EL (cell line): ENCODE data around the gene CYP24A1.

Experiments
- DNase-seq: peaks from one replicate; pipeline ENCODE4 v3.0.0-alpha.2; 2016

Gene CYP24A1

GRCh38 chr20:54173653-54174456, at the start of gene CYP24A1:
CYP24A1 (minus strand) TSS chr20:54173986; CDS start chr20:54173579, 407 bp downstream.
- DNase-seq = peak; percentile 13

DNA sequence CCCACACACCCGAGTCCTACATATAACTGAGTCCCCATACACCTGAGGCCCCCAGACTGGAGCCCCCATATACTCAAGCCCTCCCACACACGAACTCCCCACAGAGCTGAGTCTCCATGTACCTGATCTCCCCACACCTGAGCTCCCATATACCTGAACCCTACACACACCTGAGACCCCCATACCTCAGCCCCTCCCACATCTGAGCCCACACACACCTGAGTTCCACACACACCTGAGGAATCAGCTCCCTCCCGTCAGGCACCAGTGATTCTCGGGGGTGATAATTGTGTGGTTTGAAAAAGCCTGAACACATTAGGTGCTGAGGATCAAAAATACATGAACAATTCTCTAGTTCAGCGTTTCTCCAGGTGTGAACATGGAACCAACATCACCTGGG, 49.5 kb upstream of the CYP24A1 start:
- no peak for DNase-seq

- no peak for DNase-seq
Measured at GRCh38 chr20:54221996-54222890, 48.5 kb upstream of the CYP24A1 start.

GRCh38 chr20:54221353-54221752, 47.6 kb upstream of the CYP24A1 start:
- DNase-seq = no peak

GRCh38 chr20:54220722-54221121, 46.9 kb upstream of the CYP24A1 start:
- no peak for DNase-seq

DNA sequence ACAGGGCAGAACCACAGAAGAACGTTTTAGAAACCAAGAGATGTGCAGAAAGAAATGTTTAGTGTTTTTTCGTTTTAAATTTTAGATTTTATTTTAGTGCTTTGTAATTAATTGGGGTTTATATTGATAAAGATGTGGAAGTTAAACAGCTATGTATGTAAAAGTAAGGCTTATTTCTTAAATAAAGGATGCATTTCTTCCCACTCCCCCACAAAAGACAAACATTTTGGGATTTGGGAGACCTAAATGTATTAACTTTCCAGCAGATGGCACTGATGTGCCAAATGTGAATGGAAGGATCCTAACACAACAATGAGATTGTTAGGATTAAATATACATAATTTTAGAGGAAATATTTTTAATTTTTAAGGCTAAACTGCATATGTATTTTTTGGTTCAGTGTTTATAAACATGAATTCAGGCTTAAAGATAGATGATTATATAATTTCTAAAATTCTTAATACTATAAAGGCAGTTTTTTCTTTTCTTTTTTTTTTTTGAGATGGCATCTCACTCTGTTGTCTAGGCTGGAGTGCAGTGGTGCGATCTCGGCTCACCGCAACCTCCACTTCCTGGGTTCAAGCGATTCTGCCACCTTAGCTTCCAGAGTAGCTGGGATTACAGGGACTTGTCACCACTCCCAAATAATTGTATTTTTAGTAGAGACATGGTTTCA, 46.1 kb upstream of the CYP24A1 start:
- DNase-seq = peak; percentile 35

- no peak for DNase-seq
Measured at GRCh38 chr20:54218470-54218869, 44.7 kb upstream of the CYP24A1 start.

DNA sequence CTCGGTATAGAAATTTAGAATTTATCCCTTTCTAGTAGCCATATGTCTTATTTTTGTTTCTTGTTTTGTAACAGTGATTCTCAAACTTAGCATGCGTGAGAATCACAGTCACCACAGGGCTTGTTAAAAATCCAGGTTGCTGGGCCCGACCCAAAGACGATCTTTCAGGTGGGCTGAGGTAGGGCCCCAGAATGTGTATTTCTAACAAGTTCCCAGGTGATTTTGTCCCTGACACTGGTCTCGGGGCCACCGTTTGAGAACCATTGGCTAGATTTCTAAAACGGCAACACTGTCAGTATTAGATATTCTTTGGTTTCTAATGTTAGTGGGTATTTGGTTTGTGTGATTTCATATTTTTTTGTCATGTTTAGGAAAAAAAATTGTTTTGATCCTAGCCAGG, 44.0 kb upstream of the CYP24A1 start:
- DNase-seq = no peak

DNA sequence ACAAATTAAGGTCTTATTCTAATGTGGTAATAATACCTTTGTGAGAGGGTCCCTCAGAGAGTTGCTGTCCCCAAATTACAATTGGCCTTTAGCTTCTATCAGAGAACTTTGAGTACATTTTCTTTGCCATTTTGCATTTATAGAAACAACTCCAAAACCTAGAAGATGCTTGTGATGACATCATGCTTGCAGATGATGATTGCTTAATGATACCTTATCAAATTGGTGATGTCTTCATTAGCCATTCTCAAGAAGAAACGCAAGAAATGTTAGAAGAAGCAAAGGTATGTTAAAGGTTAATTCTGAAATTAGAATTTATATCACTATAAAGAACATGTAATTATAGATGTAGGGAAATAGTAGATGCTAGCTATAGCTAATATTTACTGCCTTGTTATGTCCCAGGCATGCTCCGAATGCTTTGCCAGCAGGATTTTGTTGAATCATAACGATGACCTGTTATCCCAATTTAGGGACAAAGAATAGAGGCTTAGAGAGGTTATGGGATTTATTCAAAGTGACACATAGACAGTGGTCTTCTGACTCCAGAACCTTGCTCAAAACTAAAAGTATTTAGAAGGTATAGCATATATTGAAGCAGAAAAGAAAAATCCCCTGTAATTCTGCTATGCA, 41.5 kb upstream of the CYP24A1 start:
- no peak for DNase-seq

- DNase-seq = no peak
Measured at GRCh38 chr20:54214566-54214965, 40.8 kb upstream of the CYP24A1 start.

GRCh38 chr20:54212871-54213270, 39.1 kb upstream of the CYP24A1 start:
- no peak for DNase-seq

DNA sequence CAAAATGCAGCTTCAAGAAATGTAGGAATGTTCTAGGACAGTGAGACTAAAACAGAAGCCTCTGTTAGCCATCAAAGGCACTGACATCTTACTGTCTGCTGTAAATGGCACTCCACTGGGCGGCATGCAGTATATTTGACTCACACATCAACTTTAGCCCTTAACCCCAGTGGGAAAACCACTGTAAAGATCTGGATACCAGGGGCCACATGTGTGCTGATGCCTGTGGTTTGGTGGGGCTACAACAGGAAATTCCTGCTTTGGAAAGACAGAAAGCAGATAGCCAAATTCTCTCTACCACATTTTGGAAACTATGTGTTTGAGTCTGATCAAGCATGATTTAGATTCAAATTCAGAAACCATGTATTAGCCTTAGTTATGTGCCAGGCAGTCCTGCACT, 38.4 kb upstream of the CYP24A1 start:
- peak; percentile 80 for DNase-seq

DNA sequence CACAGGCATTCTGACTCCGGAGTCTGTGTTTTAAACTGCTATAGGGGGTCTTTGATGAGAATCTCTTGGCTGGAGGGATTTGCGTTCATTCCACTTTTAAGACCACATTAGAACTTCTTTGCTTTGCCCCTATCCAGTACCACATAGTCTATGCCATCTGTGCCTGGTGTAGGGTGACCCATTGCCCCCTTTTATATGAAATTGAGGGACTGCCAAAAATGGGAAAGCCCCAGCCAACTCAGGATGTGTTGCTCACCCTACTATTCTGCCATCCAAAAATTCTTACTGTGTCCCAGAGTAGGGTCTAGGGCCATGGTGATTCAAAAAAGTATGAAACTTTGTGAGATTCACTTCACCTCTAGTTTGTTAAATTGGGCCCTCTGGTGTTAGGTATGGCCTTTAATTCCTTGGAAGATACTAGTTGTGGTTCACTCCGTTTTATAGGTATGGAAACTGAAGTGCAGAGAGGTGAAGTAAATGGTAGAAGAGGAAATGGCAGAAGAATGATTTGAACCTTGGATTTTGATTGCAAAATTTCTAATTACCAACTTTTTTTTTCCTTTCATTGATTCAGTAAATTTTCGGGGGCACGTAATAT, 35.5 kb upstream of the CYP24A1 start:
- DNase-seq = no peak

DNA sequence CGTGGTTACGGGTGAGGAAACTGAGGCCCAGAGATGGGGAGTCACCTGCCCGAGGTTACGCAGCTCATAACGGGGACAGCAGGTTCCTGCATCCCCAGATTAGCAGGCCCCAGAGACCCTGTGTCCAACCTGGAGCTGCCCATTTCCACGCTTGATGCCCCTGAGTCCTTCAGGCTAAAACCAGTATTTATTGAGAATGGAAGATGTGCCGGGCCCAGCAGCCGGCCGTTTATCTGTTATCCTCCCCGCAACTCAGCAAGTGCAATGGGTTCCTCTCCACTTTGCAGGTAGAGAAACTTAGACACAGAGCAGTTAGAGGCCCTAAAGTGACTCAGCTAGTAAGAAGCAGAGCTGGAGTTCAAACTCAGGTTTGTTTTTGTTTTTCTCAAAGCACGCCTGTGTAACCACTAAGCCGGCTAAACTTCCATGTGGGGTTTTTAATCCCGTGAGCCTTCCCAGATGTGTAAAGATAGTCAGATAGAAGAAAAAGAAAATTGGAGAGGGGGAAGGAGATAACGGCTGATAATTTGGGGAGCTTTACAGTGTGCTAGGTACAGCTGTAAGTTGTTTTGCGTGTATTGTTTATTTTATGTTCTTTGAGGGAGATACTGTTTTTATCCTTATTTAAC, 34.9 kb upstream of the CYP24A1 start:
- peak; percentile 33 for DNase-seq

- peak; percentile 83 for DNase-seq
Measured at GRCh38 chr20:54207743-54208547, 34.2 kb upstream of the CYP24A1 start, which contains the start of gene PFDN4. PFDN4 (plus strand) TSS chr20:54208087; CDS start chr20:54208101, 14 bp downstream.

DNA sequence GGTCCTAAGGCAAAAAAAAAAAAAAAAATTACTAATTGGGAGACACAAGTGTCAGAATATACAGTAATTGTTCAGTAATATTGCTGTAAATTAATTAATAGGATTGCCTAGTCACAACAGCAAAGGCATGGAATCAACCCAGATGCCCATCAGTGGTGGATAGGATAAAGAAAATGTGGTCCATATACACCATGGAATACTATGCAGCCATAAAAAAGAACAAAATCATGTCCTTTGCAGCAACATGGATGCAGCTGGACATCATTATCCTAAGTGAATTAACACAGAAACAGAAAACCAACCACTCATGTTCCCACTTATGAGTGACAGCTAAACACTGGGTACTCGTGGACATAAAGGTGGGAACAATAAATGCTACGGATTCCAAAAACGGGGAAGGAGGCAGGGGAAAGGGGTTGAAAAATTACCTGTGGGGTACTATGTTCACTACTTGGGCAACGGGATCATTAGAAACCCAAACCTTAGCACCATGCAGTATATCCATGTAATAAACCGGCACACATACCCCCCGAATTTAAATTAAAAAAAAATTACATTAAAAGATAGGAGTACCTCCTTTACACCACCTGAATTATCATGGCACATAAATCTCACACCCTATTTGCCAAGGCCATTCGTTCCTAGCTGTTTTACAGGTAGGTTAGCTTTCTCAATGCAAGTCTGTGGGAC, 33.4 kb upstream of the CYP24A1 start:
- no peak for DNase-seq

GRCh38 chr20:54205450-54205849, 31.7 kb upstream of the CYP24A1 start:
- DNase-seq = no peak

GRCh38 chr20:54204481-54204880, 30.7 kb upstream of the CYP24A1 start:
- DNase-seq = no peak

DNA sequence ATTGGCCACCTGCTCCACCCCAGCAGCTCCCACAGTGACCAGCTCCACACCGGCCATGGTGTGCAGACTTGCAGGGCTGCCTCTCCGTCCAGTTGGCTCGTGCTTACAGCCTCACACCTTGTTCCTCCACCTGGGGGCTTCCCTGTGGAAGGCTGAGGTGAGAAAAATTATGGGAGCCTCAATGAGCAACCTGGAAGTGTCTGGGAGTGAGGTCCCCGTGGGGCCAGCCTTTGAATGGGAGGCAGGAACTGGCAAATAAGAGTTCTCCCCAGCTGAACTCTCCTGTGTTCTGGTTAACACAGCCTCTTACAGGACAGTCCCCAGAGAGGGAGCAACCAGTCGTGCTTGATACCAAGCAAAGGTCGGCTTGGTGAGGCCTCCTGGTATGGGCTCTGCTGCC, 30.3 kb upstream of the CYP24A1 start:
- DNase-seq = no peak

DNA sequence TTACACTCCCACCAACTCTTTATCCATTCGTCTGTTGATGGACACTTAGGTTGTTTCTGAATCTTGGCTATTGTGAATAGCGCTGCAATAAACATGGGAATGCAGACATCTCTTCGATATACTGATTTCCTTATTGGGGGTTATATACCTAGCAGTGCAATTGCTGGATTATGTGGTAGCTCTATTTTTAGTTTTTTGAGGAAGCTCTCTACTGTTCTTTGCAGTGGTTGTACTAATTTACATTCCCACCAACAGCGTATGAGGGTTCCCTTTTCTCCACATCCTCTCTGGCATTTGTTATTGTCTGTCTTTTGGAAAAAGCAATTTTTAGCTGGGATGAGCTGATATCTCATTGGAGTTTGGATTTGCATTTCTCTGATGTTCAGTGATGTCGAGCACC, 29.5 kb upstream of the CYP24A1 start:
- DNase-seq = no peak
